HepG2 (cell line): ENCODE results near the gene C9orf78. TPM values are rescaled to one million over a fixed set of nuclear protein-coding genes. Genes with fewer than 3 reads are reported as not detected.

Experiments
- ATAD3A ChIP-seq: sonication (generic); formaldehyde crosslinking; IDR thresholded peaks from 2 replicates; pipeline ENCODE4 v1.4.0; 2020; ENCODE audit warnings: missing genetic modification reagents
- CBFB ChIP-seq: sonication (generic); formaldehyde crosslinking; IDR thresholded peaks from 2 replicates; pipeline ENCODE4 v1.4.0; 2020; ENCODE audit warnings: missing genetic modification reagents
- EHMT2 ChIP-seq: fragments of 200-600 bp; sonication (generic); IDR thresholded peaks from 2 replicates; pipeline ENCODE4 v1.7.0; 2017; ENCODE audit warnings: antibody characterized with exemption, low read depth, low read length, borderline replicate concordance
- ETV5 ChIP-seq: IDR thresholded peaks from 2 replicates; pipeline ENCODE4 v1.6.1; 2018; ENCODE audit warnings: missing biosample characterization, missing genetic modification reagents, inconsistent platforms, borderline replicate concordance
- GABPB1 ChIP-seq: IDR thresholded peaks from 2 replicates; pipeline ENCODE4 v1.6.1; 2016; ENCODE audit warnings: mild to moderate bottlenecking, missing genetic modification reagents, moderate library complexity, missing compliant biosample characterization
- HNF4G ChIP-seq, 2 experiments: sonication (generic) in 1 of 2; formaldehyde crosslinking in 1 of 2; IDR thresholded peaks; 2 replicates each; pipeline versions ENCODE4 v1.4.0 to v1.6.1; 2011 to 2020; ENCODE audit warnings: borderline replicate concordance in 2 of 2, low read depth in 2 of 2, mild to moderate bottlenecking in 2 of 2, low read length in 1 of 2, missing genetic modification reagents in 1 of 2, moderate library complexity in 1 of 2
- HNRNPK ChIP-seq: fragments of 200-400 bp; formaldehyde crosslinking; IDR thresholded peaks from 2 replicates; pipeline ENCODE4 v1.6.1; 2018; ENCODE audit warnings: low read length, low read depth, moderate library complexity, mild to moderate bottlenecking; ENCODE audit not compliant: poor library complexity, severe bottlenecking
- RBM22 ChIP-seq: fragments of 200-400 bp; formaldehyde crosslinking; optimal IDR thresholded peaks from 2 replicates; pipeline ENCODE3; 2017; ENCODE audit warnings: mild to moderate bottlenecking, low read length, moderate library complexity
- SAFB2 ChIP-seq: sonication (generic); formaldehyde crosslinking; IDR thresholded peaks from 2 replicates; pipeline ENCODE4 v1.5.1; 2020; ENCODE audit warnings: missing genetic modification reagents, low read depth, mild to moderate bottlenecking, borderline replicate concordance
- SP4 ChIP-seq: sonication (generic); formaldehyde crosslinking; IDR thresholded peaks from 2 replicates; pipeline ENCODE4 v1.8.1; 2023; ENCODE audit warnings: mild to moderate bottlenecking, missing genetic modification reagents
- SSRP1 ChIP-seq: IDR thresholded peaks from 2 replicates; pipeline ENCODE4 v1.6.1; 2016; ENCODE audit warnings: control low read depth
- TAF15 ChIP-seq: fragments of 200-400 bp; formaldehyde crosslinking; IDR thresholded peaks from one replicate; pipeline ENCODE4 v1.6.1; 2018; ENCODE audit warnings: mild to moderate bottlenecking, low read depth, low read length; ENCODE audit not compliant: poor library complexity, severe bottlenecking
- ZFP62 ChIP-seq: sonication (generic); formaldehyde crosslinking; IDR thresholded peaks from 2 replicates; pipeline ENCODE4 v1.4.0; 2020; ENCODE audit warnings: missing genetic modification reagents
- ZHX2 ChIP-seq, 2 experiments: sonication (generic) in 1 of 2; formaldehyde crosslinking in 1 of 2; IDR thresholded peaks; 2 replicates each; pipeline versions ENCODE4 v1.6.1 to v1.9.0; 2014 to 2022; ENCODE audit warnings: antibody characterized with exemption in 1 of 2, borderline replicate concordance in 1 of 2, inconsistent platforms in 1 of 2, low read depth in 1 of 2, missing genetic modification reagents in 1 of 2
- ZNF12 ChIP-seq: sonication (generic); formaldehyde crosslinking; IDR thresholded peaks from 2 replicates; pipeline ENCODE4 v1.5.0; 2020; ENCODE audit warnings: missing genetic modification reagents
- ZNF280D ChIP-seq: sonication (generic); formaldehyde crosslinking; IDR thresholded peaks from 2 replicates; pipeline ENCODE4 v1.5.1; 2020; ENCODE audit warnings: mild to moderate bottlenecking, missing genetic modification reagents
- ZNF367 ChIP-seq: sonication (generic); formaldehyde crosslinking; IDR thresholded peaks from 2 replicates; pipeline ENCODE4 v1.4.0; 2020; ENCODE audit warnings: missing genetic modification reagents, borderline replicate concordance
- ZNF576 ChIP-seq: sonication (generic); formaldehyde crosslinking; IDR thresholded peaks from 2 replicates; pipeline ENCODE4 v1.4.0; 2020; ENCODE audit warnings: mild to moderate bottlenecking, missing genetic modification reagents
- polyA plus RNA-seq, 8 experiments: library from polyadenylated mRNA; depleted of rRNA in 3 of 8; stranded (reverse) in 7 of 8; unstranded in 1 of 8; fragments of >200 nt; fragmentation: Illumina TruSeq in 4 of 8; extraction: Trizol in 4 of 8; gene quantifications; 2 replicates each; pipeline versions ENCODE4 v1.2.1 to v1.2.3, GENCODE V29; 2011 to 2016; ENCODE audit warnings: low read depth in 4 of 8, missing spikeins in 1 of 8, mixed read lengths in 1 of 8; ENCODE audit not compliant: insufficient read depth in 1 of 8
- total RNA-seq, 5 experiments: library from RNA; depleted of rRNA; stranded (reverse); fragments of >200 nt; fragmentation: Illumina TruSeq; extraction: Trizol; gene quantifications; 2 replicates each; pipeline ENCODE4 v1.2.3, GENCODE V29; 2016; ENCODE audit warnings: low read depth in 1 of 5

C9orf78 gene
- total and polyA plus RNA-seq, 2 of the 13 experiments (the other 11 are each of a cell fraction or from before 2014, with no cell fraction given) = 18.4 to 35.5 TPM

GRCh38 chr9:129884220-129885017, 49.3 kb upstream of the C9orf78 start (continued):
- TF ChIP-seq ZNF280D (CRISPR knock-in tag) = no peak
- peak; percentile 82; the same call in 1 of the 2 replicates for TF ChIP-seq ETV5 (CRISPR knock-in tag)
- 0 out of 2 replicates have a peak, but pooled peaks have one; percentile 13 for TF ChIP-seq SP4
- peak; percentile 82 for TF ChIP-seq GABPB1 (CRISPR knock-in tag)
- TF ChIP-seq ATAD3A (CRISPR knock-in tag) = no peak
- no peak for TF ChIP-seq ZNF576 (CRISPR knock-in tag)
- no peak for TF ChIP-seq CBFB (CRISPR knock-in tag)
- 0 out of 2 replicates have a peak, but pooled peaks have one; percentile 12 for TF ChIP-seq ZNF12 (CRISPR knock-in tag)
- no peak for TF ChIP-seq HNRNPK
- no peak for TF ChIP-seq HNF4G (IDR thresholded peaks at IDR 0.05; ENCODE audit: borderline replicate concordance, low read depth, low read length)
- no peak for TF ChIP-seq HNF4G (CRISPR knock-in tag; IDR thresholded peaks at IDR 0.05; ENCODE audit: borderline replicate concordance, low read depth)
- no peak for TF ChIP-seq ZFP62 (CRISPR knock-in tag)
- TF ChIP-seq TAF15 = no peak
- TF ChIP-seq SSRP1 (CRISPR knock-in tag) = no peak
- TF ChIP-seq ZNF367 (CRISPR knock-in tag) = no peak
- no peak for TF ChIP-seq EHMT2
- 0 out of 2 replicates have a peak, but pooled peaks have one; percentile 22 for TF ChIP-seq ZHX2 (IDR thresholded peaks at IDR 0.05; ENCODE audit: low read depth)
- no peak for TF ChIP-seq ZHX2 (CRISPR knock-in tag; IDR thresholded peaks at IDR 0.05; ENCODE audit: borderline replicate concordance)
- TF ChIP-seq SAFB2 (CRISPR knock-in tag) = no peak
- TF ChIP-seq RBM22 = no peak
